HG03025 (cell line): Measurements from ENCODE around the gene TAS2R31.
"Not testable (repeated sequence)": the region's sequence is repeated elsewhere in the genome, so short reads cannot be mapped to it uniquely, and the experiment has no call there.

Experiments
- ATAC-seq: cut with Tn5 transposase; IDR thresholded peaks from one replicate; pipeline ENCODE4 v1.9.1; 2021; ENCODE audit warnings: mild to moderate bottlenecking, moderate library complexity; ENCODE audit not compliant: unreplicated experiment, low FRiP score

Gene TAS2R31, protein sequence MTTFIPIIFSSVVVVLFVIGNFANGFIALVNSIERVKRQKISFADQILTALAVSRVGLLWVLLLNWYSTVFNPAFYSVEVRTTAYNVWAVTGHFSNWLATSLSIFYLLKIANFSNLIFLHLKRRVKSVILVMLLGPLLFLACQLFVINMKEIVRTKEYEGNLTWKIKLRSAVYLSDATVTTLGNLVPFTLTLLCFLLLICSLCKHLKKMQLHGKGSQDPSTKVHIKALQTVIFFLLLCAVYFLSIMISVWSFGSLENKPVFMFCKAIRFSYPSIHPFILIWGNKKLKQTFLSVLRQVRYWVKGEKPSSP

GRCh38 chr12:11031307-11031706, at the start of gene TAS2R31:
Gene TAS2R31 (minus strand): TSS chr12:11031407. CDS start chr12:11031335, 72 bp downstream.
- ATAC-seq, result no peak

- no peak for ATAC-seq
Measured at GRCh38 chr12:11078246-11078645, 47.0 kb upstream of the TAS2R31 start.

DNA sequence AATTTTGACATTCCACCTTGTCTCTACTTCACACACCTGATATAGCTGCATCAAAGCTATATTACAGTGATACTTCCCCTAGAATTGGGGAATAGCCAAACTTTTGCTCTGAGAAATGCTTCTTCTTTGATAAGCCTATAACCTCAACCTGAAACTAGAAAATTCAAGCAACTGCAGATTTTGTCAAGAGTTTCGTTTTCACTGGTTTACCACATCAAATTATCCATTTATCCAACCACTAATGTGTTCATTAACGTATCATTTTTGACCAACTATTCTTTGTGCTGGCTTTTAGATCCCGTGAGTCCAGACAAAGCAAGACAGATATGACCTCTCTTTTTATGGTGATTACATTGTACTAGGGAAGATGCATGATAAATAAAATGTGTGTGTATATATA, 44.4 kb upstream of the TAS2R31 start:
- ATAC-seq, result no peak

DNA sequence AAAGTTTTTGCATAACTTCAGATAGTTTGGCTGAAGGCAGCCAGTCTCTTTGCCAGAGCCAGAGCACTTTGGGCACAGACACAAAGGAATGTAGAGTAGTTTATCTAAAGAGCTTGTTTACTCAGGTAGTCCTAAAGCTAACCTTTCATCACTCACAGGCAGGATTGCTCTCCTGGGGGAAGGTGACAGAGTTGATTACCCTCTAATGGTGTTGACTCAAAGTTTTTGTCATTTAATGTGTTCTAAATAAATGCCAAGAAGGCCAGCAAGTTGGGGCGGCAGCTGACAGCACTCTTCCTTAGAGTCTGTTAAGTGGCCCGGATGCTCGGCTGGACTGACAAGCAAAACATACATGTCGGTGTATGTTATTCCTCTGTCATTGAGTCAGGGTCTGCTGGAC, 40.2 kb upstream of the TAS2R31 start:
- no peak for ATAC-seq

DNA sequence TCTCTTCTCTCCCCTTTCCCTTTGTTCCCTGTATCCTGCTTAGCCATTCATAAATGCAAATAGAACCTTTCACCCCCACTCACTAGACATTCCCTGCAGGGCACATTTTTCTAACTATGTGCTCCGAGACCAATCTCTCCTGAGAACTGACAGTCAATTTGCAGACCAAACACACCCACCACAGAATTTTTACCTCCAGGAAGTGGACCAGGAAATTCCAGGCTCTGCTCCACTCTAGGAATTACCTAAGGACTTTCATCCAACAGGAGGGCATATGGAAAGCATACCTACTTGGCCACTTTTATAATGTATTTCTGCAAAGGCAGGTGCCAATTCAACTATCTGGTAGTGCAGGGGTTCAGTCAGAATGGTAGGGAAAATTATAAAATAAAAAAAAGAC, 39.8 kb upstream of the TAS2R31 start:
- no peak for ATAC-seq

GRCh38 chr12:11069854-11070365, 38.7 kb upstream of the TAS2R31 start:
- ATAC-seq, result no peak

DNA sequence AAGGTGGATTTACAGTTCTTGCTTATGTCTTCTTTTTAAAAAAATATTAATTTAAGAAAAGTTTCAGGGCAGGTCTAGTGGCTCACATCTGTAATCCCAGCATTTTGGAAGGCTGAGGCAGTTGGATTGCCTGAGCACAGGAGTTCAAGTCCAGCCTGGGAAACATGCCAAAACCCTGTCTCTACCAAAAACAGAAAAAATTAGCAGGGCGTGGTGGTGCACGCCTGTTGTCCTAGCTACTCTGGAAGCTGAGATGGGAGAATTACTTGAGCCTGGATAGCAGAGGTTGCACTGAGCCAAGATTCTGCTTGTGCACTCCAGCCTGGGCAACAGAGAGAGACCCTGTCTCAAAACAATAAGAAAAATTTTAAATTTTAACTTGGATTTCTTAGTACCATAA, 36.3 kb upstream of the TAS2R31 start:
- no peak for ATAC-seq

- not testable (repeated sequence) for ATAC-seq
Measured at GRCh38 chr12:11062194-11062593, 31.0 kb upstream of the TAS2R31 start, which contains the start of gene TAS2R46. Gene TAS2R46 (minus strand): TSS chr12:11062294. CDS start chr12:11062294, 0 bp downstream.

GRCh38 chr12:11059784-11060183, 28.6 kb upstream of the TAS2R31 start:
- no peak for ATAC-seq

DNA sequence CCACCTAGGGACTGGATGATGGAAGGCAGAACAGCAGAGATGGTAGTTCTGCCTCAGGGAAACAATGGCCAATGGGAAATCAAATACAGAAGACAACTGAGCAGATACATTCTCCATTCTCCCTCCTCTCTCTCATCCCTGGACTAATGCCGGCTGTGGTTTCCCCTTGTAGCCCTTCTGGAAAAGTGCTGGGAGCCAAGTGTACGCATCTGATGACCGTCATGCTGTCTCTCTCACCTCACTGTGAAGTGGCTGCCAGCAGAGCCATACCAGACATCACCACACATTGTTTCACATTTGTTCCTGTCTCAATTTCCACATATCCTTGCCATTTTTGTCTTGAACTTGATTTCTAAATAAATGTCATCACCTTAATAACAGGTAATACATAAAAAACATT, 27.8 kb upstream of the TAS2R31 start:
- ATAC-seq, result no peak

- no peak for ATAC-seq
Measured at GRCh38 chr12:11055306-11055705, 24.1 kb upstream of the TAS2R31 start.

GRCh38 chr12:11049806-11050531, 18.8 kb upstream of the TAS2R31 start:
- ATAC-seq, result not testable (repeated sequence)

- not testable (repeated sequence) for ATAC-seq
Measured at GRCh38 chr12:11041366-11041765, 10.2 kb upstream of the TAS2R31 start.

GRCh38 chr12:11040162-11040561, 9.0 kb upstream of the TAS2R31 start:
- ATAC-seq, result no peak

DNA sequence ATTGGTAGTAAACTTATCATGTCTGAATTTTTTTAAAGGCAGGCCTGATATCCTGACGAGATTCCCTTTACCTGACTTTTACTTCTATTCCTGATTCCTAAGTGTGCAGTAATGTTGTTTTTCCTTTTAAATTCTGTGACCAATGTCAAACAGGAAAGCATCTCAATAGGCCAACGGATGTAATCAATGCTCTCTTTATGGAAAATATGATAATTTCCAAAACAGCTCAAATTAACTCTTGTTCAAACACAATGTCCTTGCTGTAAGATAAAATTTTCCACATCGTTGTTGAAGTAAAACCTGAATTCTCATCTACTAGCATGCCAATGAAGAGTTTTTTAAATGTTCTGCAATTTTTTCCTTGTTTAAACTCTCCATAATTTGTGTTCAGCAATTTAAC, 8.0 kb upstream of the TAS2R31 start:
- ATAC-seq, result no peak

GRCh38 chr12:11033959-11034358, 2.8 kb upstream of the TAS2R31 start:
- not testable (repeated sequence) for ATAC-seq

GRCh38 chr12:11026118-11026517, 5.1 kb downstream of the TAS2R31 start:
- ATAC-seq, result no peak

- no peak for ATAC-seq
Measured at GRCh38 chr12:11023387-11023786, 7.8 kb downstream of the TAS2R31 start.

GRCh38 chr12:11022520-11022919, 8.7 kb downstream of the TAS2R31 start, which contains the start of gene TAS2R19:
Gene TAS2R19 (minus strand): TSS chr12:11022620. CDS start chr12:11022571, 49 bp downstream.
- no peak for ATAC-seq

- no peak for ATAC-seq
Measured at GRCh38 chr12:11016937-11017336, 14.3 kb downstream of the TAS2R31 start.

DNA sequence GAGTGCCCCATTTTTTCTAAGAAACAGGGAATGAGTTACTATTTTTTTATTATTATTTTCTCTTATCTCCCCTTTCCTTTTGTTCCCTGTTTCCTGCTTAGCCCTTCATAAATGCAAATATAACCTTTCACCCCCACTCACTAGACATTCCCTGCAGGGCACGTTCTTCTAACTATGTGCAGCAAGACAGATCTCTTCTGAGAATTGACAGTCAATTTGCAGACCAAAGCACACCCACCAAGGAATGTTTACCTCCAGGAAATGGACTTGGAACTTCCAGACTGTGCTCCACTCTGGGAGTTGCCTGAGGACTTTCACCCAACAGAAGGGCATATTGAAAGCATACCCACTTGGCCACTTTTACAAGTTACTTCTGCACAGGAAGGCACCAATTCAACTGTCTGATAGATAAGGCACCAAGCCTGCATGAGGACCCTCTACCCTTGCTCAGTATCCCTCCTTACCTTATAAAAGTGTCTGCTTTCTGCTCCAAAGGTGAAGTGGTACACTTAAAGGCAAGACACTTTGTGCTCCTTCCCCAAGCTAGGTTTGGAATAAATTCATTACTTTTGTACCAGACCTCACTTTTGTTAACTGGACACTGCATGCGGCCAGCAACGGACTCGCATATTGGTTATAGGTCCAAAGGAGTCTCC, 15.3 kb downstream of the TAS2R31 start:
- no peak for ATAC-seq
